Measurements from ENCODE around the gene HSD17B7. TPM values are rescaled to one million over a fixed set of nuclear protein-coding genes. Genes with fewer than 3 reads are reported as not detected.

The HSD17B7 gene
- total RNA-seq, 1 donor from 2014 or later: 6.5 TPM

GRCh38 chr1:162823771-162824525 lies 33.4 kb downstream of the HSD17B7 start:
- TF ChIP-seq CTCF (IDR thresholded peaks at IDR 0.05): no peak
- no peak overlapping the region for H3K4me3 Mint-ChIP-seq (ENCODE audit: unreplicated experiment)
- H3K36me3 Mint-ChIP-seq (ENCODE audit: unreplicated experiment): no peaks in the 10 kb centered on the region
- DNase-seq (ENCODE audit: extremely low spot score, unreplicated experiment): no peak
- H3K27me3 Mint-ChIP-seq (ENCODE audit: unreplicated experiment): peaks cover 13% of the 10 kb centered on the region
- H3K27ac Mint-ChIP-seq (ENCODE audit: unreplicated experiment): no peak overlapping the region
- H3K4me1 Mint-ChIP-seq (ENCODE audit: unreplicated experiment): peaks cover 9% of the 10 kb centered on the region
- peaks cover 3% of the 10 kb centered on the region for H3K9me3 Mint-ChIP-seq (ENCODE audit: unreplicated experiment)

GRCh38 chr1:162829268-162829667 lies 38.8 kb downstream of the HSD17B7 start:
- Mint-ChIP-seq H3K27ac (ENCODE audit: unreplicated experiment) (no peak overlapping the region), H3K36me3 (ENCODE audit: unreplicated experiment) (no peaks in the 10 kb centered on the region)

GRCh38 chr1:162832470-162832869 lies 42.0 kb downstream of the HSD17B7 start:
- Mint-ChIP-seq H3K9me3 (ENCODE audit: unreplicated experiment) (no peaks in the 10 kb centered on the region), H3K4me1 (ENCODE audit: unreplicated experiment) (peaks cover 3% of the 10 kb centered on the region), H3K27me3 (ENCODE audit: unreplicated experiment) (peaks cover 19% of the 10 kb centered on the region), H3K4me3 (ENCODE audit: unreplicated experiment) (no peak overlapping the region), H3K27ac (ENCODE audit: unreplicated experiment) (no peak overlapping the region), H3K36me3 (ENCODE audit: unreplicated experiment) (no peaks in the 10 kb centered on the region)
- no peak for DNase-seq (ENCODE audit: extremely low spot score, unreplicated experiment)
- no peak for TF ChIP-seq CTCF (IDR thresholded peaks at IDR 0.05)

More at GRCh38 chr1:162829268-162829667, 38.8 kb downstream of the HSD17B7 start:
- no peak for DNase-seq (ENCODE audit: extremely low spot score, unreplicated experiment)
- no peak overlapping the region for H3K4me3 Mint-ChIP-seq (ENCODE audit: unreplicated experiment)
- H3K9me3 Mint-ChIP-seq (ENCODE audit: unreplicated experiment): peaks cover 3% of the 10 kb centered on the region
- H3K27me3 Mint-ChIP-seq (ENCODE audit: unreplicated experiment): peaks cover 19% of the 10 kb centered on the region
- no peaks in the 10 kb centered on the region for H3K4me1 Mint-ChIP-seq (ENCODE audit: unreplicated experiment)
- no peak for TF ChIP-seq CTCF (IDR thresholded peaks at IDR 0.05)

GRCh38 chr1:162835157-162835899 lies 44.8 kb downstream of the HSD17B7 start:
- no peak for DNase-seq (ENCODE audit: extremely low spot score, unreplicated experiment)
- H3K36me3 Mint-ChIP-seq (ENCODE audit: unreplicated experiment): no peaks in the 10 kb centered on the region
- peaks cover 3% of the 10 kb centered on the region for H3K27me3 Mint-ChIP-seq (ENCODE audit: unreplicated experiment)
- H3K4me3 Mint-ChIP-seq (ENCODE audit: unreplicated experiment): no peak overlapping the region
- H3K27ac Mint-ChIP-seq (ENCODE audit: unreplicated experiment): peak overlapping the region; percentile 39
- H3K4me1 Mint-ChIP-seq (ENCODE audit: unreplicated experiment): peaks cover 3% of the 10 kb centered on the region
- no peaks in the 10 kb centered on the region for H3K9me3 Mint-ChIP-seq (ENCODE audit: unreplicated experiment)
- no peak for TF ChIP-seq CTCF (IDR thresholded peaks at IDR 0.05)

- Mint-ChIP-seq H3K9me3 (ENCODE audit: unreplicated experiment) (no peaks in the 10 kb centered on the region), H3K27me3 (ENCODE audit: unreplicated experiment) (no peaks in the 10 kb centered on the region), H3K36me3 (ENCODE audit: unreplicated experiment) (no peaks in the 10 kb centered on the region), H3K4me1 (ENCODE audit: unreplicated experiment) (peaks cover 3% of the 10 kb centered on the region), H3K27ac (ENCODE audit: unreplicated experiment) (no peak overlapping the region), H3K4me3 (ENCODE audit: unreplicated experiment) (no peak overlapping the region)
- DNase-seq (ENCODE audit: extremely low spot score, unreplicated experiment): no peak
- no peak for TF ChIP-seq CTCF (IDR thresholded peaks at IDR 0.05)
These were observed 48.4 kb downstream of the HSD17B7 start for GRCh38 chr1:162838863-162839262.
